ENCODE data around the gene RNF5. TPM values are rescaled to one million over a fixed set of nuclear protein-coding genes. Genes with fewer than 3 reads are reported as not detected.
"Not testable (repeated sequence)": the region's sequence is repeated elsewhere in the genome, so short reads cannot be mapped to it uniquely, and the experiment has no call there.

RNF5 gene
- total and polyA plus RNA-seq, 10 of the 15 experiments (the other 5 are each of a cell fraction or from before 2014, with no cell fraction given) = 31.4 to 114 (median 62.8) TPM

GRCh38 chr6:32193096-32193495, 14.9 kb downstream of the RNF5 start:
- H4K20me1 ChIP-seq (ENCODE audit: control insufficient read depth, insufficient read depth); ATAC-seq; in situ Hi-C loops (cut with MboI); DNase-seq (ENCODE audit: low read depth, low spot score); BruUV-seq (replicated peaks); H2AFZ ChIP-seq (ENCODE audit: control insufficient read depth, low read depth, low read length); FAIRE-seq; H3K36me3 ChIP-seq (ENCODE audit: control insufficient read depth in 2 of 2, insufficient read depth in 2 of 2, low read length in 1 of 2); H3K9me3 ChIP-seq (replicated peaks; ENCODE audit: control insufficient read depth, insufficient read depth, low read length); intact Hi-C loops (cut with micrococcal nuclease; ENCODE audit: unreplicated experiment); H3K27me3 ChIP-seq (replicated peaks in 1 of 2; ENCODE audit: control insufficient read depth in 2 of 2, insufficient read depth in 2 of 2, low read length in 1 of 2): not testable (repeated sequence)
- ChIA-PET CTCF (interaction anchor here (1.3 to 4.2 kb wide), 4 partner anchors 14 to 74 kb away, joined by 4 to 35 read pairs (median 7); partner anchors contain the start of genes ATF6B and FKBPL), RAD21 (ENCODE audit: unreplicated experiment) (interaction anchor here (0.7 to 3.7 kb wide), 7 partner anchors 14 to 779 kb away, joined by 3 to 27 read pairs (median 3); partner anchors contain the start of genes AGPAT1, ATF6B and FKBPL), POLR2A (interaction anchor here (0.6 to 7.0 kb wide), 9 partner anchors 15 to 836 kb away, joined by 3 to 123 read pairs (median 5); partner anchors contain the start of genes AGPAT1, ATF6B, FKBPL and HLA-DMA), SMC1A (ENCODE audit: uncharacterized antibody, unreplicated experiment) (interaction anchor here (0.6 to 4.3 kb wide), 6 partner anchors 15 to 221 kb away, joined by 3 to 41 read pairs (median 3); partner anchors contain the start of genes AGPAT1, ATF6B, FKBPL and RNF5)
- H3K4me3 ChIP-seq = peak overlapping the region; percentile 90
- H3K79me2 ChIP-seq (ENCODE audit: control insufficient read depth, insufficient read depth, low read length) = peaks cover 52% of the 10 kb centered on the region
- H3K9ac ChIP-seq (ENCODE audit: control insufficient read depth, insufficient read depth, low read length) = peak overlapping the region; percentile 99
- H3K4me2 ChIP-seq (ENCODE audit: control insufficient read depth, insufficient read depth) = peak overlapping the region; percentile 99
- WGBS (ENCODE audit: insufficient coverage, insufficient replicate concordance, low lambda C conversion rate, missing lambda C conversion rate) = 64% methylated on average over 13 of the region's 13 CpGs
- TF ChIP-seq IKZF1 (conservative IDR thresholded peaks at IDR 0.05) = 0 out of 2 replicates have a peak, but pooled peaks have one; percentile 12
- TF ChIP-seq, protein P1, sequence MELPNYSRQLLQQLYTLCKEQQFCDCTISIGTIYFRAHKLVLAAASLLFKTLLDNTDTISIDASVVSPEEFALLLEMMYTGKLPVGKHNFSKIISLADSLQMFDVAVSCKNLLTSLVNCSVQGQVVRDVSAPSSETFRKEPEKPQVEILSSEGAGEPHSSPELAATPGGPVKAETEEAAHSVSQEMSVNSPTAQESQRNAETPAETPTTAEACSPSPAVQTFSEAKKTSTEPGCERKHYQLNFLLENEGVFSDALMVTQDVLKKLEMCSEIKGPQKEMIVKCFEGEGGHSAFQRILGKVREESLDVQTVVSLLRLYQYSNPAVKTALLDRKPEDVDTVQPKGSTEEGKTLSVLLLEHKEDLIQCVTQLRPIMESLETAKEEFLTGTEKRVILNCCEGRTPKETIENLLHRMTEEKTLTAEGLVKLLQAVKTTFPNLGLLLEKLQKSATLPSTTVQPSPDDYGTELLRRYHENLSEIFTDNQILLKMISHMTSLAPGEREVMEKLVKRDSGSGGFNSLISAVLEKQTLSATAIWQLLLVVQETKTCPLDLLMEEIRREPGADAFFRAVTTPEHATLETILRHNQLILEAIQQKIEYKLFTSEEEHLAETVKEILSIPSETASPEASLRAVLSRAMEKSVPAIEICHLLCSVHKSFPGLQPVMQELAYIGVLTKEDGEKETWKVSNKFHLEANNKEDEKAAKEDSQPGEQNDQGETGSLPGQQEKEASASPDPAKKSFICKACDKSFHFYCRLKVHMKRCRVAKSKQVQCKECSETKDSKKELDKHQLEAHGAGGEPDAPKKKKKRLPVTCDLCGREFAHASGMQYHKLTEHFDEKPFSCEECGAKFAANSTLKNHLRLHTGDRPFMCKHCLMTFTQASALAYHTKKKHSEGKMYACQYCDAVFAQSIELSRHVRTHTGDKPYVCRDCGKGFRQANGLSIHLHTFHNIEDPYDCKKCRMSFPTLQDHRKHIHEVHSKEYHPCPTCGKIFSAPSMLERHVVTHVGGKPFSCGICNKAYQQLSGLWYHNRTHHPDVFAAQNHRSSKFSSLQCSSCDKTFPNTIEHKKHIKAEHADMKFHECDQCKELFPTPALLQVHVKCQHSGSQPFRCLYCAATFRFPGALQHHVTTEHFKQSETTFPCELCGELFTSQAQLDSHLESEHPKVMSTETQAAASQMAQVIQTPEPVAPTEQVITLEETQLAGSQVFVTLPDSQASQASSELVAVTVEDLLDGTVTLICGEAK (IDR thresholded peaks at IDR 0.05; ENCODE audit: borderline replicate concordance) = 0 out of 2 replicates have a peak, but pooled peaks have one; percentile 11
- peak; percentile 1; the same call in 1 of the 2 replicates for TF ChIP-seq CBFB (IDR thresholded peaks at IDR 0.05; ENCODE audit: low read depth)
- H3K27ac ChIP-seq (ENCODE audit: control insufficient read depth, insufficient read depth) = peak overlapping the region; percentile 100
- H3K4me1 ChIP-seq (ENCODE audit: control insufficient read depth, insufficient read depth, low read length) = peaks cover 32% of the 10 kb centered on the region

Data from GM12878 (cell line).